Measurements from ENCODE around the gene MAGEB17.
"Not testable (repeated sequence)": the region's sequence is repeated elsewhere in the genome, so short reads cannot be mapped to it uniquely, and the experiment has no call there.

MAGEB17 gene

GRCh38 chrX:16167181-16167580, at the start of gene MAGEB17:
Gene MAGEB17 (plus strand): TSS chrX:16167481. CDS start chrX:16170383, 2,902 bp downstream.
- DNase-seq = no peak

GRCh38 chrX:16119353-16120220, 47.7 kb upstream of the MAGEB17 start:
- no peak for DNase-seq

- DNase-seq = no peak
Measured at GRCh38 chrX:16120431-16120830, 46.9 kb upstream of the MAGEB17 start.

- peak; percentile 46 for DNase-seq
Measured at GRCh38 chrX:16123222-16123786, 44.0 kb upstream of the MAGEB17 start, which contains the start of gene GRPR. Gene GRPR (plus strand): TSS chrX:16123565. CDS start chrX:16123954, 389 bp downstream.

- DNase-seq = no peak
Measured at GRCh38 chrX:16124201-16124600, 43.1 kb upstream of the MAGEB17 start.

GRCh38 chrX:16125520-16126149, 41.6 kb upstream of the MAGEB17 start:
- DNase-seq = peak; percentile 11

- DNase-seq = no peak
Measured at GRCh38 chrX:16130707-16131106, 36.6 kb upstream of the MAGEB17 start.

- no peak for DNase-seq
Measured at GRCh38 chrX:16134936-16135335, 32.3 kb upstream of the MAGEB17 start.

GRCh38 chrX:16136080-16136479, 31.2 kb upstream of the MAGEB17 start:
- DNase-seq = no peak

- no peak for DNase-seq
Measured at GRCh38 chrX:16137416-16138107, 29.7 kb upstream of the MAGEB17 start.

GRCh38 chrX:16138108-16138427, 29.2 kb upstream of the MAGEB17 start:
- no peak for DNase-seq

GRCh38 chrX:16140448-16140847, 26.8 kb upstream of the MAGEB17 start:
- DNase-seq = no peak

- no peak for DNase-seq
Measured at GRCh38 chrX:16140983-16141382, 26.3 kb upstream of the MAGEB17 start.

GRCh38 chrX:16141422-16142245, 25.6 kb upstream of the MAGEB17 start:
- no peak for DNase-seq

GRCh38 chrX:16142246-16142558, 25.1 kb upstream of the MAGEB17 start:
- no peak for DNase-seq

- DNase-seq = no peak
Measured at GRCh38 chrX:16143968-16144367, 23.3 kb upstream of the MAGEB17 start.

- DNase-seq = no peak
Measured at GRCh38 chrX:16144420-16144819, 22.9 kb upstream of the MAGEB17 start.

- not testable (repeated sequence) for DNase-seq
Measured at GRCh38 chrX:16145093-16145492, 22.2 kb upstream of the MAGEB17 start.

GRCh38 chrX:16145656-16146055, 21.6 kb upstream of the MAGEB17 start:
- no peak for DNase-seq

- no peak for DNase-seq
Measured at GRCh38 chrX:16148896-16149295, 18.4 kb upstream of the MAGEB17 start.

- no peak for DNase-seq
Measured at GRCh38 chrX:16155581-16156096, 11.6 kb upstream of the MAGEB17 start.

GRCh38 chrX:16156692-16157331, 10.5 kb upstream of the MAGEB17 start:
- no peak for DNase-seq
